NK-92 (cell line): ENCODE data around the gene C5AR2.
"Not testable (repeated sequence)": the region's sequence is repeated elsewhere in the genome, so short reads cannot be mapped to it uniquely, and the experiment has no call there.

Experiments
- DNase-seq: peaks from one replicate; lab custom pipeline; 2025; ENCODE audit not compliant: unreplicated experiment; lab: John Stamatoyannopoulos, UW

Gene C5AR2

DNA sequence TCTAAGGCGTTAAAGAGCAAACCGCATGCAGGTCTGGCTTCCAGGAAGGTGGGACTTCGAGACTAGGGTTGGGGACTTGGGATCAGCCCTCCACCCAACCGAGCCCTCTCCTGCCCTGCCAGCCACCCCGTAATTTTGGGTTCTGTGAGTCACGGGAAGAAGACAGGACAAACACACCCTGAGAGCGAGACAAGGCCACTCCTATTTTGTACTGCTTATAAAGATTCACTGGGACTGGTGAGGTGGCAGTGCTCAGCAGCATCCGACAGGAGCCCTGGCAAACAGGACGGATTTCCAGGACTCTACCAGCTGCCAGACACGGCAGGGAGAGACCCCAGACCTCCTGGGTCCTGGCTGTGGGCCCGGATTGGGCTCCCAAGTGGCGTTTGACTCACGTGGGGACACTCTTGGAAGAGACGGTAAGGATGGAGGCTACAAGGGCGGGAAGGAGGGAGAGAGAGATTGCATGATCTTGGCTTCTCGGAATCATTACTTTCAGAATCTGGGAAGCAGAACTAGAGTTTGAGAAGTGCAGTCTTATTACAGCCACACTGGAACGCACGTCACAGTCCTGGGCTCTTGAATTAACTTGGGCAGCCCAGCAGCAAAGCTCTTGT, at the start of gene C5AR2:
TSS of gene C5AR2 (plus strand) at position 245 of the 617 bp plus-strand sequence. CDS start 8,625 bp downstream, outside the sequence.
- DNase-seq = no peak

DNA sequence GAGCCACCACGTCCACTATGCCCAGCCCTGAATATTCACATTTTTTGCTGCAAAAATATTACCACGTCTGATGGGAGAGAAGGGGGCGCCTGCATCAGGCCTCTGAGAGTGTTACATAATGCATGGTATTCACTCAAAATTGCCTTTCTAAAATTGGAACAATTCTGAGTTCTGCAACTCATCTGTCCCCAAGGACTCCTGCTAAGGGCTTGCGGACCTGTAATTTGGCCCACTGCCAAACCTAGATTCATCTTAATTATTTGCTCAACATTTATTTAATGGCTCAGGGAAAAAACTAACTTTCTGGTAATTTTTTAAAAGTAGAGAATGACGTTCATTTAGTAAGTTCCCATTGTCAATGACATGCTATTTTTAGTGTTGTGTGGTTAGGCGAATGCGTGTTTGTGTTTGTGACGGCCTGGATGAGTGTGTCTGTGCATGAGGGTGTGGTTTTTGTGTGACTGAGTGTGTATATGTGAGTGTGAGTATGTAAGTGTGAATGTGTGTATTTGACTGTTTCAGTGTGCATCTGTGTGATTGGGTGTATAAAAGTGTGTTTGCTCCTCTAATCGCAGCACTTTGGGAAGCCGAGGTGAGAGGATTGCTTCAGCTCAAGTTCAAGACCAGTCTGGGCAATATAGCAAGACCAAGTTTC, 48.4 kb upstream of the C5AR2 start:
- no peak for DNase-seq

DNA sequence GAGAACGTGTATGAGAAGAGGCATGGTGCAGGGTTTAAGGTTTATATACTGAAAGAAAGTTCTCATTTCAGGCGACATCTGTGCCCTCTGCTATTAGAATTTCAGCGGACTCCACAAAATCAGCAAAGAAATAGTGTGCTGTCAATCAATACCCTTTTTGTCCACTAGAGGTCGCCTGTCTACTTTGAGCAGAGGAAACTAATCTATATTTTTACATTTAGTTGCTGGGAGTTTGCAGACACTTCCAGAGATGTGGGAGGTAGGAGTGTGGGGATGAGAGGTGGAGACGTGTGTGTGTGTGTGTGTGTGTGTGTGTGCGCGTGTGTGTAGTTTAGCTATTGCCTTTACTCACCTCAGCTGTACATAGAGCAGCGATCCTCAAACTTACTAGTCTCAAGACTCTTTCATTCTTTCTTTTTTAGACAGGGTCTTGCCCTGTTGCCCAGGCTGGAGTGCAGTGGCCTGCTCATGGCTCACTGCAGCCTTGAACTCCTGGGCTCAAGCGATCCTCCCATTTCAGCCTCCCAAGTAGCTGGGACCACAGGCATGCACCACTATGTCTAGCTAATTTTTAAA, 47.6 kb upstream of the C5AR2 start:
- no peak for DNase-seq

DNA sequence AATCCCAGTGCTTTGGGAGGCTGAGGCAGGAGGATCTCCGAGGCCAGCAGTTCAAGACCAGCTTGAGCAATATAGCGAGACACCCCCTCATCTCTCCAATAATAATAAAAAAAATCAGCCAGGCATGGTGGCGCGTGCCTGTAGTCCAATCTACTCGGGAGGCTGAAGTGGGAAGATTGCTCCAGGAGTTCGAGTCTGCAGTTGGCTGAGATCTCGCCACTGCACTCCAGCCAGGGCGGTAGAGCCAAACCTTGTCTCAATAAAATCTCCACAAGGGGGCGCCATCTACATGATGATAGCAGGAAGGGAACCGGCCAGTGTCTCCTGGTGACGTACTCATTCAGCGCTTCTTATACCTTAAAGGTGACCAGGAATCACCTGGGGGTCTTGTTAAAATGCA, 35.9 kb upstream of the C5AR2 start:
- DNase-seq = no peak

DNA sequence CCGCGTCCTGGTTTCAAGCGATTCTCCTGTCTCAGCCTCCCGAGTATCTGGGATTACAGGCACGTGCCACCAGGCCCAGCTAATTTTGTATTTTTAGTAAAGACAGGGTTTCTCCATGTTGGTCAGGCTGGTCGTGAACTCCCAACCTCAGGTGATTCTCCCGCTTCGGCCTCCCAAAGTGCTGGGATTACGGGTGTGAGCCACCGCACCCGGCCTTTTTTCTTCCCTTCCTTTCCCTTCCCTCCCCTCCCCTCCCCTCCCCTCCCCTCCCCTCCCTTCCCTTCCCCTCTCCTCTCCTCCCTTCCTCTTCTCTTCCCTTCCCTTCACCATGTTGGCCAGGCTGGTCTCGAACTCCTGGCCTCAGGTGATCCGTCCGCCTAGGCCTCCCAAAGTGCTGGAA, 31.1 kb upstream of the C5AR2 start:
- DNase-seq = not testable (repeated sequence)

DNA sequence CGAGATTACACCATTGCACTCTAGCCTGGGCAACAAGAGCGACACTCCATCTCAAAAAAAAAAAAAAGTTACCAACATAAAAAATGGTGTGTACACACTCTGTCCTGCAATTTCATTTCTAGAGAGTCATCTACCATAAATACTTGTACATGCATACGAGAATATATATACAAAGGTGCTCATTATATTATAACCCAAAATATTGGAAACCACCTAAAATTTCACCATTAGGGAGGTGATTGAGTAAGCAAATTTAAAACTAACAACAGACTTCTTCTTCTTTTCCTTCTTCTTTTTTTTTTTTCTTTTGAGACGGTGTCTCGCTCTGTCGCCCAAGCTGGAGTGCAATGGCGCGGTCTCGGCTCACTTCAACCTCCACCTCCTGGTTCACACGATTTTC, 29.7 kb upstream of the C5AR2 start:
- no peak for DNase-seq

DNA sequence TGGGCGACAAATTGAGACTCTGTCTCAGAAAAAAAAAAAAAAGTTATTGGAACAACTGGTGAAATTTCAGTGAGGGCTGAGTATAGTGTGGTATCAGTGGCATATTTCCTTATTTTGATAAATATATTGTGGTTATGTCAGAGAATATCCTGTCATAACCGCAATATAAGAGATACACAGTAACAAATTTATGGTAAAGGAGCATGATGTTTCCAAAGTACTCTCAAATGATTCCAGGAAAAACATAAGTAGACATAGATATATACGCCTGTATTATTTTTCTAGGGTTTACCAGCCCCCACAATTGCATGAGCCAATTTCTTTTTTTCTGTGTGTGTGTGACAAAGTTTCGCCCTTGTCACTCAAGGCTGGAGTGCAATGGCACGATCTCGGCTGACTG, 28.0 kb upstream of the C5AR2 start:
- DNase-seq = no peak

DNA sequence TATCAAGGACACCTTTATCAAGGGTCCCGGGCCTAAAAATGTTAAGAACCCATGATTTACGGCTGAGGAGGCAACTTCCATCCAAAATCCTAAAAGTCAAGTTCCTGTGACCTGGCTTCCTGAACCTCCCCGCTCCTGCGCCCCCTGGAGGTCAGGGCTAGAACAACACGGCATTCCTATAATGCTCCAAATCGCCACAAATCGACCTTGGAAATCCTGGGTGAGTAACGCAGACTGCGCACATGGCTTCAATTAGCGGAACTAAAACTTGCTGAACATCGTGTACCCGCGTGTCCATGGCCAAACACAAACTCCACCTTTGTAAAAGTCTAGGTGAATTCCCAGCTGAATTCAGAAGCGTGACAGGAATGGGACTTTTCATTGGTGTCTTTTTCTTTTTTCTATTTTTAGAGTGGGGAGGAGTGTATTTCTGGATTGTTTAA, 26.6 kb upstream of the C5AR2 start:
- DNase-seq = no peak

DNA sequence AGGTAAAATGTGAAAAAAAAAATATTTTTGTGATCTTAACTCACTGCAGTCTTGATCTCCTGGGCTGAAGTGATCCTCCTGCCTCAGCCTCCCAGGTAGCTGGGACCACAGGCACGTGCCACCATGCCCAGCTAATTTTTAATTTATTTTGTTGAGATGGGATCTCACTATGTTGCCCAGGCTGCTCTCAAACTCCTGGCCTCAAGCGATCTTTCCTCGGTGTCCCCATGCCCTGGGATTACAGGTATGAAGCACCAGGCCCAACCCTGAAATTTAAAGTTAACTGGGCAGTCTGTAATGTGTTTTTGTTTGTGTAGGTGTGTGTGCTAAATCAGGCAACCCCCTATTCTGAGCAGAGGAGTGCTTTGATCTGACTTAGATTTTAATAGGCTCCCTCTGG, 25.7 kb upstream of the C5AR2 start:
- DNase-seq = no peak

DNA sequence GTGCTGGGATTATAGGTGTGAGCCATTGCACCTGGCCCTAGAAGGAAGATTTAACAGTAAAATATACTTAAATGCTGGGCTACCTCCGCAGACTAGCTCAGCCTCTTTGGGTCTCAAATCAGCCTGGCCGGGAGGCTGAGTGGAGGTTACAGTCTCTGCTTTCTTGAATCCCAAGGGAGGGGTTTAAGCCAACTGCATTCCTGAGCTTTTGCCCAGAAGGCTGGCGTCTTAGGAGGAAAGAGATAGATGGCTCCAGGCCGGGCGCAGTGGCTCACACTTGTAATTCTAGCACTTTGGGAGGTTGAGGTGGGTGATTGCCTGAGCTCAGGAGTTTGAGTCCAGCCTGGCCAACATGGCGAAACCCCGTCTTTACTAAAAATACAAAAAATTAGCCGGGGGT, 22.9 kb upstream of the C5AR2 start:
- no peak for DNase-seq

DNA sequence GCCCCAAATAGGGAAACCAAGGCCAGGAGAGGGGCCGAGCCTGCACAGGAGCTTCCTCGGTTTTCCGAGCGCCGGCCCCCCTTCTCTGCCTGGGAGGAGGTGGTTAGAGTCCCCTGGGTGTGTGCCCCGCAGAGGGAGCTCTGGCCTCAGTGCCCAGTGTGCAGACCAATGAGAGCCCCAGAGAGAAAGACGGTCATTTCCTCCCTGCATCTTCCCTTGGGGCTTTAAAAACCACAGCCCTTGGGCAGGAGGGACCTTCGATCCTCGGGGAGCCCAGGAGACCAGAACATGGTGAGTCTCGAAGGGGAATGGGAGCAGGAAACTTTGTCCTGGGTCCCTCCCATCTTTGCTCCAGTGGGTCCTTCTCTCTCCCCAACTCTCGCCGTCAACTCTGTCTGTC, 22.4 kb upstream of the C5AR2 start, which contains the start of gene C5AR1:
TSS of gene C5AR1 (plus strand) at position 254 of the 400 bp plus-strand sequence. CDS start at position 289, 35 bp downstream.
- DNase-seq = no peak

DNA sequence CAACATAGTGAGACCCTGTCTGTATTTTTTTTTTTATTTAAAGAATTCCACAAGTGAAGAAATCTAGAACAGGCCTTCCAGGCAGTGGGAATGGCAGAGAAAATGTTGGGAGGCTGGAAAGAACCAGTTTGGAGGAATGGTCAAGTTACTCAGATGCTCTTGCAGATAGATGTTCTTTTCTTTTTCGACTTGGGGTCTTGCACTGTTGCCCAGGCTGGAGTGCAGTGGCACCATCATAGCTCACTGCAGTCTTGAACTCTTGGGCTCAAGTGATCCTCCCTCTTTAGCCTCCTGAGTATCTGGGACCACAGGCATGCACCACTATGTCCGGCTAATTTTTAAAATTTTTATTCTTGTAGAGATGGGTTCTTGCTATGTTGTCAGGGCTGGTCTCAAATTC, 21.7 kb upstream of the C5AR2 start:
- DNase-seq = no peak

DNA sequence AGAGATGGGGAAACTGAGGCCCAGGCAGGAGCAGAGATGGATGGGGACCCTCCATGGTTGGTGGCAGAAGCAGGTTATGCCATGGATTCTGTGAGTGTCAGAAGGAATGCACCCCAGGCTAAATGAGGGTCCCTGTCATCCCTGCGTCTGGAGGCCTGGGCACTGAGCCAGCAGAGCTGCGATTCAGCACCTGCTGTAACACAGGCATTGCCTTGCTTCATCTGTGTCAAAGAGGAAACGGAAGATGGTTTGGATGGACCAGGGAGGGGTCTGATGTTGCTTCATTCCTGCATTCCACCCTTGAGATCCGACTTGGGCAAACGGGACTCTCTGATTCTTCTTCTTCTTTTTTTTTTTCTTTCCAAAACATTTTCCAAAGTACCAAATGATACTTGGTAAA, 21.2 kb upstream of the C5AR2 start:
- no peak for DNase-seq

DNA sequence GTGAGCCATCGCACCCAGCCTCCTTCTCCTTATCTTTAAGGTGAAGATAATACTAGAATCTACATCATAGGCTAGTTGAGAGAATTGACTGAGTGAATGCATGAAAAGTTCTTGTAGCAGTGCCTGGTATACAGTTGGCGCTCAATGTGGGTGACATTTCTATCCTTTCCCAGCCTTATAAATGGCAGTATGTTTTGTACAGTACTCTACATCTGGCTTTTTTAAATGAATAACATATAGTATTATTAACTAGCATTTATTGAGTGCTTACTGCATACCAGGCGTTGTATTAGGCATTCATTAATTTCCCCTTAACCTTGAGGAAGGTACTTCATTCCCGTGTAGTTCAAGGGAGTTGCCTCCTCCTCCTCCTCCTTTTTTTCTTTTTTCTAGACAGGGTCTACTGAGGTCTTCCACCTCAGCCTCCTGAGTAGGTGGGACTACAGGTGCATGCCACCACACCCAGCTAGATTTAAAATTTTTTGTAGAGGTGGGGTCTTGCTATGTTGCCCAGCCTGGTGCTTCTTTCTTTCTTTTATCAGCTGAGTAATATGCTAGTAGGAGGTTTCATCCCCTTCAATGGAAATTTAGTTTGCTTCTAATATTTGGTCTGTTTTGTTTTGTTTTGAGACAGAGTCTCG, 19.5 kb upstream of the C5AR2 start:
- no peak for DNase-seq

DNA sequence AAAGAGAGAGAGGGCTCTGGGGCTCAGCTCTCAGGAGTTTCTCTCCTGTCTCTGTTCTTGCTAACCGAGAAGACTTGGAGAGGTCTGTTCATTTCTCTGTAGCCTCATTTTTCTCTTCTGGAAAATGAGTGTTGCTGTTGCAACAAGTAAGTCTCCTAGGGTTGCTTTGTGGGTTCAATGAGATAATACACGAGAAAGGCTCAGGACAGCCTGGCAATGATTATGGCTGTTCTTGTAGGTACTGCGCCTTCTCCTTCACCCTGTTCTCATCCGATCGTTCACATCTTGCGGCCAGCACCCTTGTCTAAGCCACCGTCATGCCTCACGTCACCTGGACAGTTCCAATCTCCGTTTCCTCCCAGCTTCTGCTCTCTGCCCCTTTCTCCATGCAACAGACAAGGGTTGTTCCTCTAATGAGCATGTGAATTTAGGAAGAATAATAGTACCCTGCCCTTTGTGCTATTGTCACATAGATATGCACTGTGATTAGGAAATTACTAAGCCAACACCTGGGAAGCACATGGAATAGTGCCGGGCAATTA, 18.1 kb upstream of the C5AR2 start:
- DNase-seq = no peak

DNA sequence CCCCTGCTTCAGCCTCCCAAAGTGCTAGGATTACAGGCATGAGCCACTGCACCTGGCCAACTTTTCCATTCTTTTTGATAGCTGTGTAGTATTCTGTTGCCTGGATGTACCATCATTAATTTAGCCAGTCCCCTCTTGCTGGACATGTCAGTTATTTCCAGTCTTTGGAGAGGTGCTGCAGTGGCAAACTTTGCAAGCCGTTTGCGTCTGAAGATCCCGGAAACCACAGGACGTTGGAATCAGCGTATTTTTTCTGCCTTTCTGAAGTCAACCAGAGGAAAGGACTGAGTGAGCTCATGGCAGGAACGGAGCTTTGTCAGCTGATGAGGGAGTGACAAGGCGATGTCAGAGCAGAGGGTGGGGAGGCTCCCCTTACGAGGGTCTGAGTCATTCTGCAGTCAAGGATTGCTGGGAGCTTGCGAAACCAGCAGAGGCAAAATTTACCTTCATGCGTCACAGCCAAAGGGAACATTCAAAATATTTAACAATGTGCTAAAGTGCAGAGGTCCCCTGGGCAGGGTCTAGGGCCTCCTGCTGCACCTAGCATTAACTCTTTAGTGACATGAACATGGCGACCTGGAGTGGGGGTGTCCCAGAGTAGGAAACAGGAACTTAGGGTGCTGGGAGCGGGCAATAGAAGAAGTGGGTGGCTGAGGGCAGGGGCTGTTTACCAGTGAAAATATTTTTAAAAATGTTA, 16.7 kb upstream of the C5AR2 start:
- DNase-seq = no peak

DNA sequence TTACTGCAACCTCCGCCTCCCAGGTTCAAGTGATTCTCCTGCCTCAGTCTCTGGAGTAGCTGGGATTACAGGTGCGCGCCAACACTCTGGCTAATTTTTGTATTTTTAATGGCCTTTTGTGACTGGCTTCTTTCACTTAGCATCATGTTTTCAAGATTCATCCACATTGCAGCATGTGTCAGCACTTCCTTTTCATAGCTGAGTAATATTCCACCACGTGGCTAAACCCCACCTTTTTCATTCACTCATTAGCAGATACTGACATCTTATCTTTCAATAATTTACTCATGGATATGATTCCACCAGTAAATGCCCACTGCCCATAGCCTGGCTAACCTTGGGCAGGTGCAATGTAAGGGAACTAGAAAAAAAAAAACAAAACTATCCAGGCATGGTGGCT, 15.5 kb upstream of the C5AR2 start:
- no peak for DNase-seq

DNA sequence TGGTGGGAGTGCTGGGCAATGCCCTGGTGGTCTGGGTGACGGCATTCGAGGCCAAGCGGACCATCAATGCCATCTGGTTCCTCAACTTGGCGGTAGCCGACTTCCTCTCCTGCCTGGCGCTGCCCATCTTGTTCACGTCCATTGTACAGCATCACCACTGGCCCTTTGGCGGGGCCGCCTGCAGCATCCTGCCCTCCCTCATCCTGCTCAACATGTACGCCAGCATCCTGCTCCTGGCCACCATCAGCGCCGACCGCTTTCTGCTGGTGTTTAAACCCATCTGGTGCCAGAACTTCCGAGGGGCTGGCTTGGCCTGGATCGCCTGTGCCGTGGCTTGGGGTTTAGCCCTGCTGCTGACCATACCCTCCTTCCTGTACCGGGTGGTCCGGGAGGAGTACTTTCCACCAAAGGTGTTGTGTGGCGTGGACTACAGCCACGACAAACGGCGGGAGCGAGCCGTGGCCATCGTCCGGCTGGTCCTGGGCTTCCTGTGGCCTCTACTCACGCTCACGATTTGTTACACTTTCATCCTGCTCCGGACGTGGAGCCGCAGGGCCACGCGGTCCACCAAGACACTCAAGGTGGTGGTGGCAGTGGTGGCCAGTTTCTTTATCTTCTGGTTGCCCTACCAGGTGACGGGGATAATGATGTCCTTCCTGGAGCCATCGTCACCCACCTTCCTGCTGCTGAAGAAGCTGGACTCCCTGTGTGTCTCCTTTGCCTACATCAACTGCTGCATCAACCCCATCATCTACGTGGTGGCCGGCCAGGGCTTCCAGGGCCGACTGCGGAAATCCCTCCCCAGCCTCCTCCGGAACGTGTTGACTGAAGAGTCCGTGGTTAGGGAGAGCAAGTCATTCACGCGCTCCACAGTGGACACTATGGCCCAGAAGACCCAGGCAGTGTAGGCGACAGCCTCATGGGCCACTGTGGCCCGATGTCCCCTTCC, 11.8 kb upstream of the C5AR2 start:
- DNase-seq = no peak

DNA sequence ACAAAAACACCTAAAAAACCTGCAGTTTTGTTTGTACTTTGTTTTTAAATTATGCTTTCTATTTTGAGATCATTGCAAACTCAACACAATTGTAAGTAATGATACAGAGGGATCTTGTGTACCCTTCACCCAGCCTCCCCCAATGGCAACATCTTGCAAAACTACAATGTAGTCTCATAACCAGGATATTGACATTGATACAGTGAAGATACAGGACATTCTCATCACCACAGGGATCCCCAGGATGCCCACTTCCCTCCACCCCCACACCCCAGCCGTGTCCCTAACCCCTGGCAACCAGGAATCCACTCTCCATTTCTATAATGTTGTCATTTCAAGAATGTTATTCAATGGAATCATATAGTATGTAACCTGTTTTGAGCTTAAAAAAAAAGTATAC, 10.3 kb upstream of the C5AR2 start:
- DNase-seq = no peak

DNA sequence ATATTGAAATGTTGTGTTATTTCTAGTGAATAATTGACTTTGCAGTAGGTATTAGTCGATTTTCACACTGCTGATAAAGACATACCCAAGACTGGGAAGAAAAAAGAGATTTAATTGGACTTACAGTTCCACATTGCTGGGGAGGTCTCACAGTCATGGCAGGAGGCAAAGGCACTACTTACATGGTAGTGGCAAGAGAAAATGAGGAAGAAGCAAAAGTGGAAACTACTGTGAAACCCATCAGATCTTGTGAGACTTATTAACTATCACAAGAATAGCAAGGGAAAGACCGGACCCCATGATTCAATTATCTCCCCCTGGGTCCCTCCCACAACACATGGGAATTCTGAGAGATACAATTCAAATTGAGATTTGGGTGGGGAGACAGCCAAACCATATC, 9.9 kb upstream of the C5AR2 start:
- no peak for DNase-seq
